Pons (tissue), 1 donor: Measurements from ENCODE around the gene HESX1.

Experiments
- DNase-seq: peaks from one replicate; pipeline ENCODE4 v3.0.0-alpha.2; 2016; ENCODE audit warnings: low spot score

HESX1 gene

DNA sequence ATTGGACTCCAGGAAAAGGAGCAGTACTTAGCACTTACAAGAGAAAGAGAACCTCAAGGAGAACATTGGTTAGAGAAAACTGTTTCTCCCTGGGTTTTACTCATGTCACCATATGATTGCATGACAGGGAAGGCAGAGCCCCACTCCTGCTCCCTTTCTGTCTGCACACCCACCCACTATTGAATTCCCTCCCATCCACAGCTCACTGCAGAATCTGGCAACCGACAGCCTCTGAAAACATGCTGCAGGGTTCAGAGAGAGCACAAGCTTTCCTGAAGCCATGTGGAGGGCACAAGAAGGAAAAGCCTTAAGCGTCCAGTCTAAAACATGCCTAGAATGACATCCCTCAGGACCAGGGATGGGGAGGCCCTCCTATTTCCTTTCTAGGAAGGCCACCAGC lies 31.6 kb downstream of the HESX1 start:
- DNase-seq = no peak

DNA sequence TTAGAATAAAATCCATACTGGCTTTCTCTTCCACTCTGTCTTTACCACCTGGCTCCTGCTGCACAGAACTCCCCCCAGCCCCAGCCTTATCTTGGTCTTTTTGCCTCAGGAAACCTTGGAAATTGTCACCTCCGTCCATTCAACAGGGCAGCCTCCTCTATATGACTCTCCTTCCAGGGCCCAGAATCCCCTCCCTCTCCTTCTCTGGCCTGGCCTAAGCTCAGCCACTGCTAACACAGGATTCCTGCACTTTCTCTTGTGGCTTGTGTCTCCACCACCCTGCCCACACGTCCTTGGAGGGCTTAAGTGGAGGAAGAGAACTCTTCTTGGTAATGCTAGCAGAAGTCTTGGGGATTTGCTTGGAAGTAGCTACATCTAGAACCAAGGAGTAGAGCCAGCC lies 33.1 kb downstream of the HESX1 start:
- DNase-seq = no peak

DNA sequence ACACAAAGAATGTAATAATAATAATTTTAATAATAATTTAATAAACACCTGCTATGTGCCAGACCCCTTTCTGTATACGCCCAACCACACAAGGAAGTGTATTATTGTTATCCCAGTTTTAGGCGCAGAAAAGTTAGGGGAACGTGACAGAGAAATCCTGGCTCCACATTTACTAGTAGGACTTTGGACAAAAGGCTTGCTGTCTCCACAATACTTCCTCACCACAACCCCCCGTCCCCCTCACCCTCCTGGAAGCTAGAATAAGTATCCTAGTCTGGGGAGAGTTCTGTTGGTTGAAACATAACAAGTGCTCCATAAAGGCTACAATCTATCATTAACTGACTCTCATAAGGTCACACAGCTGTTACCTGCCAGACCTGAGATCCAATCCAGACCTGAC lies 34.1 kb downstream of the HESX1 start:
- DNase-seq = no peak

DNA sequence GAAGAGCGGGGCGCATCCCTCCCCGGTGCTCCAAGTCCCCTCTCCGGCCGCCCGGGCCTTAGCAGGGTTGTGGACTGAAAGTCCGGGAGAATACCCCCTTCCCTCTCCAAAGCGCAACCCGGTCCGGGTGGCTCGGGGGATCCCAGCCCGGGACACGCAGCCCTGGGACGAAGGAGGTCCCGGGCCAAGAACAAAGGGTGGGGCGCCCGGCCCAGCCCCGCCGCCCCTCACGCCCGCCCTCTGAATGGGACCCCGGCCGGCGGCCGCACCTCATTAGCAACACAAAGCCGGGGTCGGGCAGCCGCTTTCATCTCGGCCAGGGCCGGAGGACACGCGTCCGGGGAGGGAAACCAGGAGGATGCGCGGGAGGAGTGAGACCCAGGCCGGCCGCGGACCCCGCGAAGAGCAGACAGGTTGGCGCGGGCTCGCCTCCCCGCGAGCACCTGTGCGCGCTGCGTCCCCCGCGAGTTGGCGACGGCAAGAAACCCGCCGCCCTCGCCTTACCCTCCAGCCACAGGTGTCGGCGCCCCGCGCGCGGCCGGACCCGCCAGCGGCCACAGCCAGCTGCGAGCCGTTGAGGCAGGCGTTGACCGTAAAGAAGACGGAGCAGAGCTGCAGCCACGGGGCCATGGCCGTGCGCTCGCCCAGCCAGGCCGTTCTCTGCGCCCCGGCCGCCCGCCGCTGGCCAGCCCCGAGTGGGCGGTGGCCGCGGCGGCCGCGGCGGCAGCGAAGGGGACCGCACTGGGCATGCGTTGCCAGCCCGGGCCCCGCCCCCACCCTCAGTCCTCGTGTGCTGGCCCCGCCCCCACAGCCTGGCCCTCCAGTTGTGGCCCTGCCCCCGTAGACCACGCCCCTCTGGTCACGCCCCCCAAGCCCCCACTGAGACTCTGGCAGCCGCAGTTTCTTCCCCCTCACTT lies 34.9 kb downstream of the HESX1 start, which contains the start of gene IL17RD:
Gene IL17RD, minus strand, starts transcription at position 697 of the 917 bp plus-strand sequence. Its CDS starts 67 bp downstream, at position 630.
- no peak for DNase-seq

DNA sequence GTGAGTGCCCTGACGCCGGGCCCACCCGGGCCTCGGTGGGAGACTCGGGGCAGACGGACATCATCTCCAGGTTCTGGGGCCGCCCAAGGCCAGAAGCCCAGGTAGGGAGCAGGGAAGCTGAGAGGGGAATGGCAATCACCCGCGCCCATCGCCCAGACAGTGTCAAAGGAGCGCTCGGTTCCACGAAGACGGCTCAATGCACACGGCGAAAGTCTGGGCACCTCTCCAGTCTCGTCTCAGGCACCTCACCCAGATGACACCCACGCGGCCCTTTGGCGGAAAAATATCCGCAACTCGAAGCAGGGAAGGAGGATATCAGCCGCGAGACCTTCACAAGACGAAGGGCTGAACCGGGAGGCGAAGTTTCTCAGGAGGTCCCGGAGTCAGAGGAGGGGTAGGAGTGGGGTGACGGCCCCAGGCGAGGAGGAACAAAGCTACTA lies 35.5 kb downstream of the HESX1 start:
- no peak for DNase-seq

DNA sequence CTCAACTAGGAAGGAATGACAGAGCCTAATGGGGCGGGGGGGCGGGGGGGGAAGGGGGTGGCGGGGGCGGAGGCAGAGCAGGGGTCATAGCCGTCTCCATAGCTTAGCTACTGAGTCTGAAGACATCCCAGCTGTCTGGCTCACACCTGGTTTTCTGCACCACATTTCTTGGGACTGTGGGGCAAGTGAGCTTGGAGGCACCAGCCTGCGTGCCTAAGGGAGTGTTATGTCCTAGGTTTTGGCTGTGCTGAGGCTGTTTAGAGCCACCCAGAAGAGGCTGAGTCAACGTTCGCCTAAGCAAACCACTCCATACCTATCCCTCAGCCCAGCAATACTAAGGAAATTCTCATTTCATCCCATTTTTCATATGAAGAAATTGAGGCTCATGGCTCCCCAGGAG lies 36.0 kb downstream of the HESX1 start:
- DNase-seq = no peak

DNA sequence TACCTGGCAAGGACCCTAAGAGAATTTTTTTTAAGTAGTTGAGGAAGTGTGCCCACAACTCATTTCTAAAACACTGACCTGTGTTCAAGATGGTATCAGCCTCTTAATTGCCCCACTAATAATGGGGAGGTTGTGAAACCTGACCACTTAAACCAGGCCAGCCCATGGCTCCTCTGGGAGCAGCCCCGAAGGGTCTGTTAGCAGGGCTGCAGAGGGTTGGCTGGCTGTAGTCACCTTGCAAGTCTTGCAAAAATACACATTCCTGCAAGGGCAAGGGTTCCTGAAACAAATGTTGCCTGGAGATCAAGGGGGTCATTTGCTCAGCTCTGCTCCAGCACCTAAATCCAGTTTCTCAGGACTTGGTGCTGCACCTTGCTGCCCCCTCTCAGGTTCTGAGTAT lies 37.9 kb downstream of the HESX1 start:
- DNase-seq = no peak

DNA sequence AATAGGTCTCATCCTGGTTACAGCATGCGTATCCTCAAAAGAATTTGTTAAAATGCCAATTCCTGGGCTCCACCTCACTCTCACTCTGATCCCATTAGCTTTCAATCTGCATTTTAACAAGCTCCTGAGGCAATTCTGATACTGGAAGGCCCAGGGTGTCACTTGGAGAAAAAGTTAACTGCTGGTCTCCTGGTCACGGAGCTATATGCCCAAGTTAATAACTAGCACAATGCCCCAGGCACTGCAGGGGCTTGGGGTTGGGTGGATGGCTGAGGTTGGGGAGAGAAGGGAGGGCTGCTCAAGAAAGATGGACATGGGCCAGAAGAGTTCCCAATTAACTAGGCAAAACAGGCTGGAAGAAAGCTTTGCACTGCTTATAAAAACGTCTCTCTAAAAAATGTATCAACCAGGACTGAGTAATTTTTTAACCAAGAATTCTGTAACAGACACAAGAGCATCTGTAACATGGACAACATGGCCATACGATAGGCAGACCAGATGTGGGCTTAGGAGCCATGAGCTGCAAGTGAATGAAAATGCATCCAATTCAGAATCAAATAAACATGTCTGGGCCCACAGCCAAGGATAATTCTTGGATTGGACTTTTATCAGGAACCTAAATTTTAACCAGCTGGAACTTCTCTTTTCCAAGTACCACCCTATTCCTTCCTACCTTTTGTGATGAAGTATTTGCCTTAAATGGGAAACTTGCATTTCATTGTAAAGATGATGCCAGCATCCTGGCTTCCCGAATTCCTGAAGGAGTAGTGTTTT lies 38.8 kb downstream of the HESX1 start:
- DNase-seq = no peak

DNA sequence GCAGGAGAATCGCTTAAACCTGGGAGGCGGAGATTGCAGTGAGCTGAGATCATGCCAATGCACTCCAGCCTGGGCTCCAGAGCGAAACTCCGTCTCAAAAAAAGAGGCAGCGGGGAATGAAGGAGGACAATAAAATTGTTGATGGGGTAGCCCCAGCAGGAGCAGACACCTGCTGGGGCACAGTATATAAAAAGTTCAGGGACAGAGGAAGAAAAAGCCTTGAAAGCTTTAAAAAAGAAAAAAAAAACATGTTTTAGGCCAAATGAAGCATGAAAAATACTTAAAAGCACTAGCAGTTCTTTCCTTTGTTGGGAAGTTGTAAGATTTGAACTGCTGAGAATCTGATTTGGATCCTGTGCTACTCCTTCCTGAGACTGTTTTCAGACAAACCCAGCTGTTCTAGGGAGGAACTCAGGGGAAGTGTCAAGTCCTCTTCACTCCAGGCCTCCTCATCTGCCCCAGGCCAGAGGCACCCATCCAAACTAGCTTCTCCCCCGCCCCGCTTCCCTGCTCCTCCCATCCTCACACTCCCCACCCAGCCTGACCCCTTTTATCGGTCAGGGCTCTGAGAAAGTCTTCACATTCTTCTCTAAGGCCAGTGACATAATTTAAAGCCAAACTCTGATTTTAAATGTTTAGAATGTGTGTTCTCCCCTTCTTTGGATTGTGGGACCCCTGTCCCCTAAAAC lies 39.6 kb downstream of the HESX1 start:
- no peak for DNase-seq

DNA sequence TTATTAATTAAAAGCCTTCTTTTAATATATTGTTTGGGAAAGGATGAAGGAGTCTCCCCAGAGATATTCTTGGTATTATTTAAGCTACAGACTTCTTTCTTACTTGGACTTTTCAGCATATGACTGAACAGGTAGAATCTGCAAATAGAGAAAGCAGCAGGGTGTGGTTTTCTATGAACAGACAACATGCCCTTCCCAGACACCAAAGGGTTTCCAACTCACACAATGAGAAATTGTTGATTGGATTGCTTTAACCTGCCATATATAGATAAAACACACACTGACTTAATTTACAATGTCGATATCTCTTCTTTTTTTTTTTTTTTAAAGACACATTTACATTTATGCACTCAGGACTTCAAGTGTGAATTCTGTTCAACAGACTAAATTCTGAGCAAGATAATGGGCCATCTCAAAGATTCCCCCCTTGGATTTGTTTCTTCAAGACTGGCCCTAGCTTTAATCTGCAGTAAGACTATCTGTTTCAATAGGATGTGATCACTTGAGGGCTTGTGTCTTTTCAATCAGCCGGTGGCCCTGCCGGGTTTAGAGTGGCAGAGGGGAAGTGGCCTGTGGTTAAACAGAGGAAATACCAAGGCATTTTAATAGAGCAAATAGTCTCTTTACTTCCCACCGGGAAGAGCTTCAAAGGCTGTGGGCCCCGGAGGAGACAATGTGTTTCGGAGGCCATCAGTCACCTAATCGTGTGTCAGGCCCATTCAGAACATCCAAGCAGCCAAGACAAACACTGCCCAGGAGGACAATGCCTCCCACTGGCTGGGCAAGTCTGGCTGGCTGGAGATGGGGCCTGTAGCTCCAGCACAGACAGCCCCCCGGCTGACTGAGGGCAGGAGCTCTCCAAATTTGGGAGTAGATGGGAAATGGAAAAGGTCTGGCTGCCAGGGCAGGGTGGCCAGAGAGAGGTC lies 40.7 kb downstream of the HESX1 start:
- DNase-seq = no peak

DNA sequence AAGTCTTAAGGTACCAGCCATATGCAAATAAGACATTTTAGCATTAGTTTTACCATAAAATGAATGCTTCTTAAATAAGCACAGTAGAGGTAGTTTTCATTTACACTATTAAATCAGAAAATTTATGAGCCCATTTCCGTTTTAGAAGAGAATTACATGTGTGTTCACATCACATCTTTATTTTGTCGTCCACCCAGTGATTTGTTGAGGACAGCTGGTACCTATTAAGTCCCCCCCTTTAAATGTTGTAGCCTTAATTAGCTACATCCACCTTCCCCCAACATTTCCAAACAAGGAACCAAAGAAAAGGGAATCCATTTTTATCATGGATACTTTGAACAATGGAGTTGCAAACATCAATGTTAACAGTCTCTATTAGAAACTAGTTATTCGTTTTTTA lies 41.5 kb downstream of the HESX1 start:
- DNase-seq = no peak

DNA sequence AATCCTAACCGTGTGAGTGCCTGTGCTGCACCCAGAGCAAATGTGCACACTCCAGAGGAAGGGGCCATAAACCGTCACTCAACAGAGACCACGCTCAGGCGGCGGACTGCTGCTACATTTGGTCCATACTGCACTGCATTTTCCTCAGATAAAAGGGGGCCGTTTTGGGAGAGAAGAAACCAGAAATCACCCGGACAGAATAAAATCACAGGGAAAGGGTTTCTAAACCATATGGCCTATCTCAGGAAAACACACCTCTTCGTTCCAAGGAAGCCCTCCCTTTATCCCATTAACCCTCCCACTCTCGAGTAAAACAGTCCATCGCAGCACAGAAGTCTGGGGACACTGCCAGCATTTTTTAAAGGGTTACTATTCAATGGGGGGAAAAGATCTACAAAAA lies 42.2 kb downstream of the HESX1 start:
- no peak for DNase-seq

DNA sequence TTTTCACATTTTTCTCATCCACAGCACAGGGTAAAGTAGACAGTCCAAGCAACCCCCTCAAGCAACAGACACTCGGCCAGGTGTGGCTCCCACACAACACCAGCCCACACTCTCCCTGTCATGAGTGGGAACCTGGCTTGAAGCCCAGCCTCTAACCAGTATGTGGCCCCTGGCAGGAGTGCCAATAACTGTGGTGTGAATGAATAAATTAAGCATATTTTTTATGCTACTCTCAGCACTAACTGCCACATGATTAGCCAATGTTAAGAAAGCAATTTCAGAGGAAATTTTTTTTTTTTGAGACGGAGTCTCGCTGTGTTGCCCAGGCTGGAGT lies 44.5 kb downstream of the HESX1 start:
- no peak for DNase-seq

DNA sequence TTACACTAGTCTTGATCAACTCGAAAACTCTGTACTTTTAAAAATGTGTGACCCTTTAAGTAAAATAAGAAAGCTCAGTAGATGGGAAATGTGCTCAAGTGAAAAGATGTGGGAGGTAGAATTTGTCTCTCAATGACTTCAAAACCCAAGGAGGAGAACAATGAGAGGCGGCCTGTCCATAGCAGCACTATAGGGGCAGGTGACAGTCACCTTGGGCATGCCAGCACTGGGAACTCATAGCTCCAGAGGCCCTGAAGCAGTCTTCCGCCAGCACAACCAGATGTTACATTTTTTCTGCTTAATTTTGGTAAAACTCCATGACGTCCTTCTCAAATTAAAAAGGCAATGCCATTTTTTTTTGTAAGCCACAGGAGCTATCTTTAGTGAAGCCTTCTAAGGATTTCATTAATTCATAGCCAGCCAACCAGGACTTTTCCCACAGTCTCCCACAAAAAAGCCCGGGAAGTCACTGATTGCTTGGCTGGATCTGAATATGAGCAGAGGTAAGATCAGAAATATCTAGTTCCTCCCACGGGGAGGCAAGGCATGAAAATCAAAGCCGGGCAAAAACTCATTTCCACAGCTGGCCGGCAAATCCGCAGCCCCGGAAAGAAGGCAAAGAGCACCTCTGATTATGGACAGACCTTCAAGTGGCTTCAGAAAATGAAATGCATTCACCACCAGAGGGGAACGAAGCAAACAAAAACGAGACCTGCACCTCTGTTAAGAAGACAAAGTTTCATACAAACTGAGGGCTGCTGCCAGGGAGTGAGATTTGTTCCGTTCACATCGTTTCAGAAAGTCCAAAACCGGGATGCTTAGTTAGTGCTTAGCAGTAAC lies 45.1 kb downstream of the HESX1 start:
- DNase-seq = no peak

DNA sequence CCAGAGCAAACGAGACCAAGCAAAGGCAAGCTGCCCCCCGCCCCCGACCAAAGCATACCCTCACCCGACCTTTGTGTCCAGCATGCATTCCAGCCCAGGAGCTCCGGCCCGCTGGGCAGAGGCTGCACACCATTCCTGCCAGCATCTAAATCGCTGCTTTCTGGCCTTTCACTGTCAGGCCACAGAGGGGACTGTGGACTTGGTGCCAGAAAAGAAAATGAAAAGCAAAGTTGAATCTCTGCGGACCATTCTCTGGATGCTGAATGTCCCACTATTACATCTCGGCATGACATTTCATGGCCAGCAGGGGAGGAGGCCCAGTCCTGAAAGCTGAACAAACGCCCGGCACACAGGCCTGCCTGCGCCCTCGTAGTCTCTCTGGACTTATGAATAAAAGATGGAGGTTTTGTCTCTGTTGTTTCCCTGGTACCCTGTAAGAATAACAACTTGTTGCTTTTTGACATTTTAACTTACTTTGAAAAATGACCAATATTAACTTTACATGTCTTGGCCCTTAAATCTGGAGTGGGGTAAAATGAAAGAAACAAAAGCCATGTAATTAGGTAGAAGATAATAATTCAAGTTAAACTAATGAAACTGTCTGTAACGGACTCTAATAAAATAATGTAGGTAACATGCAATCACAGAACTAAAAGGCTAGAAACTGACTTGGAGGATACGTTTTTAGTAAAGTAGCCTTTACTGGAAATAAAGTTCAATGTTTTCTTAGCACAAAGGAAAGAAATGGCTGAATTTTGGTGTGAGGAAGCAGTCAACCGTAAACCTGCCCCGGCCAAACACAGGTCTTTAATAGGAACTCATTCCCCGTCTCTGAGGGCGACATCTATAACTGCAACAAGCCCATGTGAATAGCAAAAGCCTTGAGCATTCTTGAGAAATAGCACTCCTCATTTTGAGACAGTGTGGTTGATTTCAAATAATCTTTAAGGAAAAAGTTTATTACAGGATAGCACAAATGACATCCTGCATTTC lies 47.3 kb downstream of the HESX1 start:
- peak; percentile 52 for DNase-seq

DNA sequence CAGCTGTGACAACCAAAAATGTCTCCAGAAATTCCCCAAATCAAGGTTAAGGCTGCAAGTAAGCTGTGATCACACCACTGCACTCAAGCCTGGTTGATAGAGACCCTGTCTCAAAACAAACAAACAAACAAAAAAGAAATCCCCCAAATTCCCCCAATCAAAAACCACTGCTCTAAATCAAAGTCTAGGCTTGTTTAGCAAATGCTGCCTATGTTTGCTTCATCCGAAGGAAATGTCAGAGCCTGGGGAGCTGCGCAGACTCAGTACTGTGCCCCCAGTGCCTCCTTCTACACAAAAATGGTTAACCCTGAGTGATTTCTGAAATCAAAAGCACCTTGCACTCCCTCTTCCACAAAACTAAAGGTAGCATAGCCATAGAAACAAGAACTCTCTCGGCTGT lies 48.0 kb downstream of the HESX1 start:
- DNase-seq = no peak

DNA sequence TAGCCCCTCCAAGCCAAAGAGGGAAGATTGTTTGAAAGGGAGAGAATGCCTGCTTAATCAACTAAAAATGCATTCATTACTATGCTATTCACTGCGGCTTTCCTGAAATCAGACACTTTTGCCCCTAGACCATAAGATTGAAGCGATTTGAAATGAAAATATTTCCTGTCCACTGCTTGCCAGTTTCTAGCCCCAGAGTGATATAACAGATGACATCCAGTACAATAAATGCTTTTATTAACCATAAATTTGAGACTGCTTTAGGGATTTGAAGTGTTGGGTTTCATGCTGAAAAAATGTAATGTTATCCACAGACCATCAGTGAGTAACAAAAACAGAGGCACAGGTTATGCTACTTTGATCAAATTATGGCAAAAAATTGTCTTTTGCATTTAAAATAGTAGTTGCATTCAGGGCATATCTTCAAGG lies 48.7 kb downstream of the HESX1 start:
- no peak for DNase-seq

DNA sequence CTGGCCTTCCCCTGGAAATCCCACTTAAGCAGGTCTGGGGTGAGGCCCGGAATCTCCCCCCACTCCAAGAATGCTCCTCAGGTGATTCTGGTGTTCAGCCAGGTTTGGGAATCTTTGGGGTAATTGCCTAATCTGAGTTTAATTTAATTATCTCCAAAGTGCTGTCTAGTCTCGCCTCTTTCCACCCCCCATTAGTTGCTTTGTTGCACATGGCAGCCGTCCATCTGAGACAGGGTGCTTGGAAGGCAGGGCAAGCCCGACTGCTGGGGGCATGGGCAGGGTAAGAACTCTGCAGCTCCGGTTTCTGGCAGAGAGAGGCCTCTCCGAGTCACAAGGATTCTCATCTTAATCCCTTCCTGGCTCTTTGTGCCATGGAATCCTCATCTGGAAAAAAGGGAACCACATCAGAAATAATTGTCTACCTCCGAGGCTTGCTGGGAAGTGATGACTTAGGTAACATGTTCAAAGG lies 49.6 kb downstream of the HESX1 start:
- no peak for DNase-seq
